Measurements from ENCODE around the gene UNC93B1. TPM values are rescaled to one million over a fixed set of nuclear protein-coding genes. Genes with fewer than 3 reads are reported as not detected.

Gene UNC93B1
- total and polyA plus RNA-seq, 2 of the 13 experiments (the other 11 are each of a cell fraction or from before 2014, with no cell fraction given): 8.8 to 18.9 TPM

- TF ChIP-seq ZNF512B (CRISPR knock-in tag; IDR thresholded peaks at IDR 0.05; ENCODE audit: borderline replicate concordance) (no peak), FOSL1 (CRISPR knock-in tag; IDR thresholded peaks at IDR 0.05; ENCODE audit: borderline replicate concordance) (no peak), ZNF18 (CRISPR knock-in tag; IDR thresholded peaks at IDR 0.05; ENCODE audit: insufficient replicate concordance) (no peak), KDM6A (CRISPR knock-in tag; IDR thresholded peaks at IDR 0.05; ENCODE audit: low read depth) (no peak), ISX (CRISPR knock-in tag; conservative IDR thresholded peaks at IDR 0.05) (peak; percentile 37; the same call in 1 of the 2 replicates), DPF2 (CRISPR knock-in tag; IDR thresholded peaks at IDR 0.05; ENCODE audit: borderline replicate concordance, low read depth) (no peak), ZMYM3 (CRISPR knock-in tag; IDR thresholded peaks at IDR 0.05) (peak; percentile 100), FOSL2 (CRISPR knock-in tag; IDR thresholded peaks at IDR 0.05) (no peak), ZSCAN29 (CRISPR knock-in tag; conservative IDR thresholded peaks at IDR 0.05) (peak; percentile 95; the same call in 1 of the 2 replicates), CREB1 (IDR thresholded peaks at IDR 0.05) (no peak), CREB1 (CRISPR knock-in tag; IDR thresholded peaks at IDR 0.05) (no peak), HDAC1 (CRISPR knock-in tag; IDR thresholded peaks at IDR 0.05) (no peak; the same call in none of the 2 replicates), ZNF629 (CRISPR knock-in tag; conservative IDR thresholded peaks at IDR 0.05) (peak; percentile 100), ZNF441 (CRISPR knock-in tag; IDR thresholded peaks at IDR 0.05; ENCODE audit: borderline replicate concordance) (no peak), HOXA7 (CRISPR knock-in tag; IDR thresholded peaks at IDR 0.05) (0 out of 2 replicates have a peak, but pooled peaks have one; percentile 13), ZNF646 (CRISPR knock-in tag; IDR thresholded peaks at IDR 0.05) (no peak), SIX4 (CRISPR knock-in tag; IDR thresholded peaks at IDR 0.05) (no peak)
Observed at GRCh38 chr11:68038718-68039525, 35.0 kb upstream of the UNC93B1 start, which contains the start of gene TCIRG1 (continued).
